NCI-H2227 treated with DMSO at 0.1 percent for 48 hours (cell line): Measurements from ENCODE around the gene PSMA5.

Source experiments
- DNase-seq: peaks from one replicate; lab custom pipeline; 2025; lab: John Stamatoyannopoulos, UW

Gene PSMA5

GRCh38 chr1:109367626-109368025, 58.6 kb downstream of the PSMA5 start:
- no peak for DNase-seq

DNA sequence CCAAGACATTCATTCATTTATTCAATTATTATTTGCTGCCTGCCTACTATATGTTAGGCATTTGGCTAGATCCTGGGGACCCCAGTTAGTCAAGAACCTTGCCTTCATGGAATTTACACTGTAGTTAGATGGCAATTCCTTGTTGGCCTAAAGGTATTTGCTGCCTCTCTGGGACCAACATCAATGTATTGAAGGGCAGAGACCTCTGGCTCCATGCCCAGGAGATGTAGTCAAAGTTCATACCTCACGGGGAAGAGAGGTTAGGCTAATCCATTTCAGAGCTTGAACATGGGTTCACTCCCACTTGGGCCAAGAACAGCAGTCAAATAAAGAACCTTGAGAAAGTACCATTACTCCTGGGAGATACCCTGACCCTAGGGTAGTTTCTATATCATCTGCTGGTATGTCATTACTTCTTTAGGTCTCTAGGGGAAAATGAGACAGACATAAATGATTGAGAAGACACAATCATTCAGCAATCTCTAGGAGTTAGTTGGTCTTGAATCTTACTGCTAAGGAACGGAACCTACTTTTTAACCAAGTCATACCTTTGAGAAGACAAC, 60.5 kb downstream of the PSMA5 start:
- no peak for DNase-seq

DNA sequence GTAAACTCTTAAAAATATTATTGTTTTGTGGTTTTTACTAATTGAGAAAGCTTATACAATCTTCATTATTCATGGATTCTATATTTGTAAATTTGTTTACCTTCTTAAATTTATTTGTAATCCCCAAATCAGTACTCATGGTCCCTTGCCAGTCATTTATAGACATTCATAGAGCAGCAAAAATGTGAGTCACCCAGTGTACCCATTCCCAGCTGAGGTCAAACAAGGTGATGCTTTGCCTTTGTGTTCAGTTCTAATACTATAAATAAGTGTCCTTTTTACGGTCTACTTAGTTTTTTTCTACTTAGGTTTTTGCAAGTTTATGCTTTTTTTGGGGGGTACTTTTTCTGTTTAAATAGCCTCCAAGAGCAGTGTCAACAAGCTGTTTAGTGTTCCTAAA, 64.6 kb downstream of the PSMA5 start:
- DNase-seq, result no peak

GRCh38 chr1:109361069-109361468, 65.2 kb downstream of the PSMA5 start:
- DNase-seq, result no peak

GRCh38 chr1:109357616-109358015, 68.6 kb downstream of the PSMA5 start:
- DNase-seq, result no peak

DNA sequence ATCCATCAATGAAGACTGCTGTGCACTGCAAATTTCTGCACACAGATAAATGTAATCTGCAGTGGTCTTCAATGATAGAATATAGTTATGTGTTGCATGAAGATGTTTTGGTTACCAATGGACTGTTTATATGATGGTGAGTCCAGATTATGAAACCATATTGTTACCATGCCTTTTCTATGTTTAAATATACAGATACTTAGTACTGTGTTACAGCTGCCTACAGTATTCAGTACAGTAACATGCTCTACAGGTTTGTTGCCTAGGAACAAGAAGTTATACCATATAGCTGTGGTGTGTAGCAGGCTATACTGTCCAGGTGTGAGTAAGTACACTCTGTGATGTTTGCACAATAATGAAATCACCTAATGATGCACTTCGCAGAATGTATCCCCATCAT, 69.3 kb downstream of the PSMA5 start:
- no peak for DNase-seq

GRCh38 chr1:109356505-109356904, 69.7 kb downstream of the PSMA5 start:
- DNase-seq, result no peak

DNA sequence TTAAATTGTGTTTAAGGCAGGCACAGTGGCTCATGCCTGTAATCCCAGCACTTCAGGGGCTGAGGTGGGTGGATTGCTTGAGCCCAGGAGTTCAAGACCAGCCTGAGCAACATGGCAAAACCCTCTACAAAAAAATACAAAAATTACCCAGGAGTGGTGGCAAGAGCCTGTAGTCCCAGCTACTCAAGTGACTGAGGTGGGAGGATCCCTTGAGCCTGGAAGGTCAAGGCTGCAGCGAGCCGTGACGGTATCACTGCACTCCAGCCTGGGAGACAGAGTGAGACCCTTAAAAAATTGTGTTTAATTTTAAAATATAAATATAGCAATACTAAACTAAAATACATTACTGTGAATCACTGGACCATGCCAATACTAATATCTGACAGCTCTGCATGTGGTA, 71.3 kb downstream of the PSMA5 start:
- no peak for DNase-seq

- no peak for DNase-seq
Measured at GRCh38 chr1:109351457-109351856, 74.8 kb downstream of the PSMA5 start.

DNA sequence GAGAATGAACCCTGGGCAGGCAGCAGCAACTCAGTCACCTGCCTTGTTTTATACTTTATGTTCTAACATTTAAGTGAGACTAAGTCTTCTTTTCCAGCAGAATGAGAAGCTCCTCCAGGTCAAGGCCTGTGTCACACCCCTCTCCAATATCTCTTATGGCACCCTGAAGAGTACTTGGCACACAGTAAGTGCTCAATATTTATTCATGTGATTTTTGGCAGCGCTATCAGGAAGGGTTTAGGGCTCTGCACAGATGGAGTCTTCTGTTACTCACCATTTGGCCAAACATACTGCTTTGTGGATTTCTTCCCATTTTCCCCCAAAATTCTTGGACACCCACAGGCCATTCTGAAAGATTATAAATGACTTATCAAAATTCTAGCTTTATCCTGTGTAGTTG, 75.6 kb downstream of the PSMA5 start:
- no peak for DNase-seq

- DNase-seq, result no peak
Measured at GRCh38 chr1:109350182-109350581, 76.1 kb downstream of the PSMA5 start.
